HL-60 (cell line): Measurements from ENCODE around the gene ZNF423.

Experiments
- DNase-seq, 2 experiments: peaks; one replicate each; pipeline ENCODE4 v3.0.0-alpha.2; 2010 to 2020; ENCODE audit warnings: low read depth in 1 of 2, low spot score in 1 of 2
- H3K27ac ChIP-seq: fragments of 250-450 bp; sonication (Bioruptor Pico); replicated peaks from 2 replicates; pipeline ENCODE4 v1.5.1; 2020; ENCODE audit warnings: mild to moderate bottlenecking, moderate library complexity
- H3K27me3 ChIP-seq: fragments of 250-450 bp; sonication (Bioruptor Pico); 2 replicates; pipeline ENCODE4 v1.5.1; 2021; ENCODE audit warnings: mild to moderate bottlenecking, moderate library complexity; ENCODE audit not compliant: insufficient read depth, poor library complexity, severe bottlenecking
- H3K4me3 ChIP-seq: replicated peaks from 2 replicates; pipeline ENCODE4 v1.5.1; 2011; ENCODE audit warnings: mild to moderate bottlenecking, control low read depth, low read length; ENCODE audit not compliant: insufficient read depth
- CTCF ChIP-seq: IDR thresholded peaks from one replicate; pipeline ENCODE4 v1.5.1; 2011; ENCODE audit warnings: low read length, control low read depth, inconsistent platforms; ENCODE audit not compliant: insufficient read depth
- GABPA ChIP-seq: IDR thresholded peaks from 2 replicates; pipeline ENCODE4 v1.6.1; 2012; ENCODE audit warnings: low read depth
- POLR2AphosphoS5 ChIP-seq: IDR thresholded peaks from 2 replicates; pipeline ENCODE4 v1.6.1; 2012; ENCODE audit warnings: low read depth
- REST ChIP-seq: IDR thresholded peaks from 2 replicates; pipeline ENCODE4 v1.6.1; 2012; ENCODE audit warnings: low read depth; ENCODE audit not compliant: insufficient replicate concordance
- SPI1 ChIP-seq: IDR thresholded peaks from 2 replicates; pipeline ENCODE4 v1.6.1; 2012; ENCODE audit warnings: low read depth, mild to moderate bottlenecking, borderline replicate concordance

The ZNF423 gene

GRCh38 chr16:49470513-49470991 lies 385.4 kb downstream of the ZNF423 start:
- TF ChIP-seq REST = no peak
- no peak for TF ChIP-seq SPI1
- no peak for TF ChIP-seq POLR2AphosphoS5
- TF ChIP-seq CTCF = no peak
- no peak for TF ChIP-seq GABPA
- Histone ChIP-seq H3K4me3 (no peak overlapping the region), H3K27me3 (no peaks in the 10 kb centered on the region), H3K27ac (no peak overlapping the region)
- no peak for DNase-seq

GRCh38 chr16:49469930-49470451 lies 385.9 kb downstream of the ZNF423 start:
- TF ChIP-seq POLR2AphosphoS5 = no peak
- TF ChIP-seq GABPA = no peak
- no peak for TF ChIP-seq CTCF
- TF ChIP-seq REST = no peak
- no peak for TF ChIP-seq SPI1
- no peak overlapping the region for H3K27ac ChIP-seq
- no peak for DNase-seq
- H3K4me3 ChIP-seq = no peak overlapping the region
- H3K27me3 ChIP-seq = no peaks in the 10 kb centered on the region

- no peak overlapping the region for H3K27ac ChIP-seq
- no peak overlapping the region for H3K4me3 ChIP-seq
- DNase-seq = no peak
- H3K27me3 ChIP-seq = no peaks in the 10 kb centered on the region
- TF ChIP-seq POLR2AphosphoS5 = no peak
- TF ChIP-seq CTCF = no peak
- TF ChIP-seq REST = no peak
- no peak for TF ChIP-seq SPI1
- no peak for TF ChIP-seq GABPA
Measured at GRCh38 chr16:49469311-49469670, 386.6 kb downstream of the ZNF423 start.
